Fibroblast of gingiva (primary cell): ENCODE results near the gene CDKL4.
A peak's percentile ranks its signal among the peaks of the same experiment; 100 is the strongest.
"Not testable (repeated sequence)": the region's sequence is repeated elsewhere in the genome, so short reads cannot be mapped to it uniquely, and the experiment has no call there.

ENCODE experiments used
- DNase-seq: peaks from one replicate; pipeline ENCODE4 v3.0.0-alpha.2; 2011; ENCODE audit warnings: low read depth

CDKL4 gene

GRCh38 chr2:39228413-39229209 lies 15.2 kb downstream of the CDKL4 start:
- no peak for DNase-seq

GRCh38 chr2:39227628-39228412 lies 15.9 kb downstream of the CDKL4 start:
- peak; percentile 72 for DNase-seq

GRCh38 chr2:39225567-39225966 lies 18.2 kb downstream of the CDKL4 start:
- no peak for DNase-seq

- DNase-seq, result no peak
Observed at GRCh38 chr2:39223909-39224308, 19.9 kb downstream of the CDKL4 start.

GRCh38 chr2:39221459-39221858 lies 22.3 kb downstream of the CDKL4 start:
- DNase-seq, result no peak

GRCh38 chr2:39220136-39220535 lies 23.6 kb downstream of the CDKL4 start:
- no peak for DNase-seq

GRCh38 chr2:39218391-39218790 lies 25.4 kb downstream of the CDKL4 start:
- DNase-seq, result no peak

GRCh38 chr2:39217192-39217550 lies 26.6 kb downstream of the CDKL4 start:
- DNase-seq, result no peak

GRCh38 chr2:39216346-39217191 lies 27.2 kb downstream of the CDKL4 start:
- DNase-seq, result no peak

- no peak for DNase-seq
Observed at GRCh38 chr2:39215545-39215944, 28.2 kb downstream of the CDKL4 start.

GRCh38 chr2:39213015-39213414 lies 30.8 kb downstream of the CDKL4 start:
- DNase-seq, result no peak

GRCh38 chr2:39210846-39211245 lies 32.9 kb downstream of the CDKL4 start:
- DNase-seq, result no peak

GRCh38 chr2:39203382-39203781 lies 40.4 kb downstream of the CDKL4 start:
- no peak for DNase-seq

GRCh38 chr2:39202639-39203369 lies 41.0 kb downstream of the CDKL4 start:
- DNase-seq, result no peak

- DNase-seq, result not testable (repeated sequence)
Observed at GRCh38 chr2:39197003-39197402, 46.8 kb downstream of the CDKL4 start.

GRCh38 chr2:39194686-39195085 lies 49.1 kb downstream of the CDKL4 start:
- no peak for DNase-seq

- DNase-seq, result no peak
Observed at GRCh38 chr2:39188960-39189494, 54.7 kb downstream of the CDKL4 start.

GRCh38 chr2:39183673-39184072 lies 60.1 kb downstream of the CDKL4 start:
- no peak for DNase-seq

GRCh38 chr2:39181297-39181696 lies 62.5 kb downstream of the CDKL4 start:
- peak; percentile 59 for DNase-seq

- DNase-seq, result no peak
Observed at GRCh38 chr2:39179974-39180960, 63.5 kb downstream of the CDKL4 start.
